Inflammatory macrophage treated with lipopolysaccharide for 1 hour (primary cell): Measurements from ENCODE around the gene EFNA5.

Experiments used
- DNase-seq, 2 donors: peaks; one replicate each; pipeline ENCODE4 v3.0.0-alpha.2; 2020 to 2022

EFNA5 gene

DNA sequence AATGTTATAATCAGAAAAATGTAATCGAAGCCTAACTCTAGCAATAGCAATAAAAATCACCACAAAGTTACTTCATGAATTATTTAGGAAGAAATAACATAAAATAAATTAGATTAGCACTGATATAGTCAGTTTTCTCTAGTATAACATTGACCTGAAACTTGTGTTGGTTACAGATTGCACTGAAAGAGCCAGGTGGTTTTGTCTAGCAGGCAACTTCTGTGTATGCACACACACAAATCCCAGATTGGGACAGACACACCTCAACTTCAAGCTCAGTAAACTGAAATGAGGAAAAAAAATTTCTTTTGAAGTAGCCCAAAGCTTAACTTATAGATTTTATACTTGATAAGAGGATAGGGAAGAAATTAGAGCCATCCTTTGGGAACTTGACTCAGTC is 129.3 kb downstream of the EFNA5 start:
- DNase-seq: no peak

DNA sequence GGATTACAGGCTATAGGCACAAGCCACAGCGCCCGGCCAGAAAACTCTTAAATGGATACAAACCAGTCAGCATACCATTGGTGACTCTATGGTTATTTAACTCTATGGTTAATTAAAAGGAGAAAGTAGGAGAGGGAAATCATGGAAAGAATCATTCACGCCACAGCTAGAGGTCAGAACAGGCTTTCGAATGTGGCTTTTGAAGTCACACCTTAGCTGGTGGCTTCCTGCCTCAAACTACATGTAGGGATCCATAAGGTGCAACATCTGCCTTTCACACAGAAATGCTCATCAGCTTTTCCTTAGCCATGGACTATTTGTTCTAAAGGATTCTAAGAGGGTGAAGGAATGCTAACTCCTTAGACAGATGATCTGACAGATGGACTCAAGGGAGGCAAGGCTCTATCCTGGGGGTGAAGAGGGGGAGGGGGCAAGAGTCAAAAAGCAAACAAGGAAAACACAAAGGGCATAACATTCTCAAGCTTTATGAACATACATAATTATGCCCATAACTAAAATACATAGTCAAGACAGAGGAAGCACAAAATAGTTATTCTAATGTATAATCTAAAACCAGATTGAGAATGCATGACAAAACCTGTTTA is 130.9 kb downstream of the EFNA5 start:
- DNase-seq: no peak

- no peak for DNase-seq
These were observed 131.8 kb downstream of the EFNA5 start for GRCh38 chr5:107538805-107539445.

DNA sequence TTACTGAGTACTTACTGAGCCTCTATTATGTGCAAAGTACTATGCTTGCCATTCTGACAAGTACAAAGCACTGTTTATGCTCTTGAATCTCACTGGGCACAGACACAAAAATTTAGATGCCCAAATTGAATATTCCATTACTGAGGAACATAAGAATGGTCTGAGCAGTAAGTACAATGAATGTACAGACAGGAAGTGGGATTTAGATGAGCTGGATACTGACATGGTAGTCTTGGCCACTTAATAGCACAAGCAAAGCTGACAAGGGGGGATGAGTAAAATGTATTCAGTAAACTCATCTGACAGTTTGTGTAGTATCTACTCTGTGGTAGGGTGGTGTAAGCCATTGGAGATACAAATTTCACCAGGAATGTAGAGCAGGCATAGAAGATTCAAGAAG is 132.4 kb downstream of the EFNA5 start:
- DNase-seq: no peak

- no peak for DNase-seq
These were observed 134.9 kb downstream of the EFNA5 start for GRCh38 chr5:107535849-107536248.

GRCh38 chr5:107533910-107534876 is 136.5 kb downstream of the EFNA5 start:
- no peak for DNase-seq

DNA sequence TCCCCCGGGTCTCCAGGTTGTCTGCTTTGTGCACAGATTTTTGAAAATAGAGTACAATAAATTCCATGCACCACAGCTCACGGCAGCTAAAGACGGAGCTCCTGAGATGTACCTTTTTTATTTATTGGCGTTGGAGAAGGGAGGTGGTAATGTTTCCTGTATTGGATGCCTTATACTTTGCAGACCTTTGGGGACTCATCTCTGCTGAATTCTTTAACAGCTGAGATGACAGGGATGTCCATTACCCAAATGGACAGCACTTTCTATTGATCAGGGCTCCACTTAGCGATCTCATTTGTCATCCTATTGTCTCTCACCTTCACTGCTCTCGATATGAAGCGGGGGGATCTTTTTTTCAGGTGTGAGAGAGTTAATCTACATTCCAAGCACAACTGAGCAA is 137.8 kb downstream of the EFNA5 start:
- DNase-seq: no peak

DNA sequence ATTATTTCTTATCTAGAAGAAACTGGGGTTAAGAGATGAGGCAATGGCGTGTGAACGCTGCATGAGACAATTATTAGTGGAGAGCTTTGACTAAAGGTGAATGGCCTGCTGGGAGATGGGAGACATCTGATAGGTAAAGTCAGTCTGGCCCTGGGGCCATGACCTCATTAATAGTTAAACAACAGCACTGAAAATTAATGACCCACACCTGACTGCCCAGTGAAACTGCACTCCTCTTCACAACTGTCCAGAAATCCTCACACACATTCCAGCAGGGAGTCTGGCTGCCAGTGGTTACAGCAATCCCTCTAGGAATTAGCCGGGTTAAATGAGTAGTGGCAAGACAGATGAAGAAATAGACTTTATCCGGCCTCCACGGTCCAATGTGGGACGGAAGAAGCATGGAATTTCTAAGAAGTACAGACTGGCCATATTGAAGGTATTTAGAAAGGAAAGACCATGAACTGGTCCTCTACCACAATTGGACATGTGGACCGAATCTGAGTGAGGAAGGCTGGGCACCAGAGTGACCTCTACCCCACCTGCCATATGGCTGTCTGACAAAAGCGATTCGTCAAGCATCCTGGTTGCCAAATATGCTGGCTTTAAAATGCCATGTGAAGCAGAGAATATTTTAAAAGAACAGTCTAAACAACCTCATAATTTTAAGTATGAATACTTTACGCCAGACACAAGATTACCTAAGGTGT is 138.4 kb downstream of the EFNA5 start:
- no peak for DNase-seq

DNA sequence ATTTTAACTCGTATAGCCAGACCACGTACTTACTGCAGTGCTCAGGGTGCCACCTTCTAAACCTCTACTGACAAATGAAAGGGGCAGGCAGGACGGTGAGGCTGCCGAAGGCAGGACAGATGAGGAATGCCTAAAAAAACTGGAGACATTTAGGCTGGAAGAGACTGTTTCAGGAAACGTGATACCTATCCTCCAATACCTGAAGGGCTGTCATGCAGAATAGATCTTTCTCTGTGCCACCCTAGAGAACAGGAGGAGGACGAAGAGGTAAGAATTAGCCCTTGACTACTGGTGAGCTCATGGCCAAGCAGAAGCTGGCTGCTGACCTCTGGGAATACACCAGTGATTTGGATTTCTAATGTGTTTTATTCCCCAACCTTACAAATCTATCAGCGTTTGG is 139.4 kb downstream of the EFNA5 start:
- no peak for DNase-seq

- DNase-seq: no peak
These were observed 141.1 kb downstream of the EFNA5 start for GRCh38 chr5:107529618-107530017.

DNA sequence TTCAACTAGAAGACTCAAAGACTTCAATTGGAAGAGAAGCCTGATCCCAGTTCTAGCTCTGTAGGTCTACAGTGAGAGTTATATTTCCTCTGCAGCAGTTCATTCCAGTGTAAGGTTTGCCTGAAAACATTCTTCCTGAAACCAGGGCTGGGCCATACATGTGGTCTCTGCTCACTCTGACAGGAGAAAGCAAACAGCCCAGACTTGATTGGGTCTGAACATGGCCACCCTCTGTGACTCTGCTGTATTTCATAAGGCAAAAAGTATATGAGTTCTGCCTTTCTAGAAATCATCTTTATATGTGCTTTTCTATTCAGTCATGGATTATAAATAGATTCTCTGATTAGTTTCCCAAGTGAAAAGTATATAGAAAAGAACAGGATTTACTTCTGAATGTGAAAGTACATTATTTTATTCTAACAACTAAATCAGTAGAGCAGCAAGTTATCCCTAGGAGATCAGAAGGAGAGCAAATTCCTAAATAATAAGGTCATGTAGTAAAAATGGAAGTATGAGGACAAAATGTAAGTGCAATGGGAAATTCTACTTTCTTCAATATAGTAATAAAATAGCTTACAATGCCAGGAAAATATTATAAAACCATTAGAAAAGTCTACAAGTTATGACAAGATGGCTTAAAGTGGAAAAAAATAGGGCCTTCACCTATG is 144.3 kb downstream of the EFNA5 start:
- DNase-seq: no peak

DNA sequence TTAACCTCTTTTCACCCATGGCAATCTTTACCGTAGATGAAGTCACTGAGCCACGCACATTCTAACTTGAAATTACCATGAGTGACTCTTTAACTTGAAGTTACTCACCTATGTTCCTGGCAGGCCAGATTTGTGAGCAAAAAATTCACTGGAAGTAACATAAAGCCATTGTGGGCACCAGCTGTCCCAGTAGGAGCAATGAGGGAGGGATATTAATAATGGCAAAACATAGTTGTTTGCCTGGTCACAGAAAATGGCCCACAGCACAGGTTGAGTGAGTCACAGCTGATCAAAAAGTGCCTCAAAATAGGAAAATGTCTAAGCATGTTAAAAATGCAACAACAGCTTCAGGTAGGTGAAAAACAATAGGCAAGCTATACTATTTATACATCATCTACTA is 146.6 kb downstream of the EFNA5 start:
- DNase-seq: no peak

- DNase-seq: peak; percentile 18 to 48
These were observed 147.6 kb downstream of the EFNA5 start for GRCh38 chr5:107523029-107523680.

DNA sequence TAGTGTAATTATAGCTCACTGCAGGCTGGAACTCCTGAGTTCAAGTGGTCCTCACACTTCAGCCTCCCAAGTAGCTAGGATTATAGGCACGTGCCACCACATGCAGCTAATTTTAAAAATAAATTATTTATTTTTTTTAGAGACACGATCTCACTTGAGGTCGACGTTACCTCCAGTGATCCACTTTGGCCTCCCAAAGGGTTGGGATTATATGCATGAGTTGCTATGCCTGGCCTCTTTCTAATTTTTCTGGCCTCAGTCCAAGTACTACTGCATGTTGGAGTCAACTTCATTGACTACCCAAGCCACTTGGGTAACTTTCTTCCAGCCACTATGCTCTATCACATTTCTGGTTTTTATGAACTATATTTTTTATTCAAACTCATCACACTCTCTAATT is 148.3 kb downstream of the EFNA5 start:
- DNase-seq: no peak

- DNase-seq: no peak
These were observed 150.8 kb downstream of the EFNA5 start for GRCh38 chr5:107519900-107520354.

GRCh38 chr5:107518616-107519015 is 152.1 kb downstream of the EFNA5 start:
- DNase-seq: no peak

DNA sequence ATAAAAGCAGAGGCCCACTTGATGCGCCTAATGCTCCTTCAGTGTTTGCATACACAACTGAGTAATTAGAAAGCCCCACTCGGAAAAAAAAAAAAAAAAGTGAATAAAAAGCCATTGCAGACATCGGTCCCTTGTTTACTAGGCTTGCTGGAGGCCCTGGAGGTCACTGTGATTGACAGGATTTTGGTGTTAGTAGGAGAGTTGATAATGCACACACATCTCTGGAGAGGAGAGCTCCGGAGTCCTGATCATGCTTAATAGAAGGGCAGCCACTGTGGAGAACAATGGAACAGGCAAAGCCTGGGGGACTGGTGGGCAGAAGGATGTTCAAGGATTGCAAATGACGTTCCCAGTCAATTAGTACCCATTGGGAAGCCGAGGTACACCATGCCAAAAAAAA is 152.5 kb downstream of the EFNA5 start:
- no peak for DNase-seq

DNA sequence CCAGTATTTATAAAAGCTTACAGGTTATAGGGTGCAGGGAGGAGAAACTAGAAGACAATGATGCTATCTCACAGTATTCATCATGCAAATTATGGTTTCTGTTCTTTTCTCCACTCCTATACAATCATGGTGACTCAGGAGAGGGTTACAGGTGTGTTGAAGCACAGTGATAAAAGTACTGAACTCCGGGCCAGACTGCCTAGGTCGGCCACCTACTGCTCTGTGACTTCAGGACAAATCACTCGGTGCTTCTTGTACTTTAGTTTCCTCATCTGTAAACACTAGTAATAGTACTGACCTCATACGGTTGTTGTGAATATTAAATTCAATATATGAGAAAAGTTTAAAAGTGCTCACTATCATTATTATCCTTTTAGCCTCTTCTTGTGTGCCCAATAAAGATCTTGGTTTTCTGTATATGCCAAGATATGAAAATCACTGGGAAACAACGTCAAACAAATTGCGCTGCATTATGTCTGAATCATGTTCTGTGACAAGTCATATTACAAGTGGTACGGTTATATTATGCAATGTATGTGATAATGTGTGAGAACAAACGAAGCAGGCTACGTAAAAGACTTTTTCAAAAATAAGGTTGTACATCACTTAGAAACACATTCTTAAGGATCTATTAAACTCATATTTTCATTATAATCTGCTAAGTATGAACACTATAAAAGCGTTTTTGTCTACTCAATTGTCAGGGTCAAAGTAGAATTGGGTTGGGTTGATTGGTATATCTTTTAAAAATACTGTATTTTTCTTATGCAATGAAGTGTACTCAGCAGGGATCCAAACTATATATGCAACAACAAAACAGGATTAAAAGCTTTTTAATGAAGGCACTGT is 153.3 kb downstream of the EFNA5 start:
- no peak for DNase-seq

DNA sequence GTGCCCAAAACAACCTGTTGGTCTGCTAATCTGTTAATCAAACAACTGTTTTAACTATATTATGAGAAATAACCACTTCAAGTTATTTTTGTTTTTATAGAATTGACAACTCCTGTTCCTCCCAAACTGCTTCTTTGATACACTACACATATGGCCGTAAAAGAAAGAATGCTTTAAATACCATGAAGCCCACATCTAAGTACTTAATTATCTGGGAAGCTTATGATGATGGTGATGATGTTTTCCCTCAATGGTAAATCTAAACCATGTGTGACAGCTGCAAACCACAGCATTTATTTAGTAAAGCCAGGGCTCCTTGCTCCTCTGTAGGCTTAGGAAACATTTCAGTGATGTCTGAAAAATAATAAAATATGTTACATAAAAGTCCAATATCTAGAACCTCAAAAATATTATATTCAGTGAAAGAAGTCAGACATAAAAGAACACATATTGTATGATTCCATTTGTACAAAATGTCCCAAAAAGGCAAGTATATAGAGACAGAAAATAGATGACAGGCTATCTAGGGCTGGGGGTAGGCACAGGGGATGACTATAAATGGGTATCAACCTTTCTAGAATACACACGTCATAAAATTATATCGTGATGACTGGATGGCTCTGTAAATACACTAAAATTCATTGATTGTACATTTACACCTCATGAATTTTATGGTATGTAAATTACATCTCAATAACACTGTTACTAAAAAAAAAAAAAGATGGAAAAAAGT is 154.1 kb downstream of the EFNA5 start:
- DNase-seq: no peak

DNA sequence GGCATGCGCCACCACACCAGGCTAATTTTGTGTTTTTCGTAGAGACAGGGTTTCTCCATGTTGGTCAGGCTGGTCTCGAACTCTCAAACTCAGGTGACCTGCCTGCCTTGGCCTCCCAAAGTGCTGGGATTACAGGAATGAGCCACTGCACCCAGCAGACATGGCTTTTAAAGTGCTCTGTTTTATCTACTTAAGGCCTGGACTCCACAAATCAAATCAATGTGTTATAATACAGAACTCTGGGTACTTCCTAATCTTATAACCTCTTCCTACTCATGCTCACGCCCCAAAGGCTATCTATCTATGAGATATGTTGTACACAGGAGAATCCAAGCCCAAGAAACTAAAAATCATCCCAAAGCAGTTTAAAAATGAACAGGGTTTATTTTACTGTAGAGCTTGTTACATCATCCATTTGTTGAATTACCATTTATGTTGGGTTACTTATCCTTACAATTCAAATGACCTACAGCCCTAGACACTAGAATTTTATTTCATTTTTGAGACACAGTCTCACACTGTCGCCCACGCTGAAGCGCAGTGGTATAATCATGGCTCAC is 155.1 kb downstream of the EFNA5 start:
- no peak for DNase-seq
